PFSK-1 (cell line): ENCODE results near the gene HMGCL.

ENCODE experiments used
- FOXP2 ChIP-seq: optimal IDR thresholded peaks from 2 replicates; pipeline ENCODE3; 2011; ENCODE audit warnings: borderline replicate concordance, control low read depth, inconsistent platforms; ENCODE audit not compliant: insufficient read depth; ENCODE audit errors: extremely low read length, extremely low read depth
- TAF1 ChIP-seq: IDR thresholded peaks from 2 replicates; pipeline ENCODE4 v1.6.1; 2012; ENCODE audit warnings: low read length, control low read depth, borderline replicate concordance; ENCODE audit not compliant: insufficient read depth

DNA sequence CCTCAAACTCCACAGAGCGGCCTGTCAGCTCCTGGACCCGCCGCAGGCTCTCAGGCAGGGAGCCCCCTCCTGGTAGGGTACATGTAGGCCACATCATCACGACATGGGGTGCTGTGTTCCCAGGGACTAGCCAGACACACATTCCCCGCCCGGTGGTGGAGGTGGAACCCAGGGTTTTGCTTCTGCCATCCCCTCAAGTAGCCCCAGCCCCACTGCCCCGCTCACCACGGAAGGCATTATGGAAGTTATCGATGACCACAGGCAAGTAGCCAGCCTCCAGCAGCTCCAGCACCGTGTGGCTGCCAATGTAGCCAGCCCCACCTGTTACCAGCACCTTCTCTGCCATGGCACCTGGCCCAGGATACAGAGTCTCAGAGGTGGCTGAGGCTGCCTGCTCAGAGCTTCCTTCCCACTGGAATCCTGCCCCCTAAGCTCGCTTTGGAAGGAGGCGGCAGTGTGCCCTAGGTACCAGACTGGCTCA lies 26.5 kb downstream of the HMGCL start:
- no peak for TF ChIP-seq TAF1
- no peak for TF ChIP-seq FOXP2
